MM.1S (cell line): ENCODE measurements around the gene ATF5.

Source experiments
- EZH2 ChIP-seq: fragments of 300-600 bp; sonication (generic); optimal IDR thresholded peaks from 2 replicates; pipeline ENCODE3; 2017; ENCODE audit warnings: low read depth, mild to moderate bottlenecking, antibody characterized with exemption, low read length, mixed read lengths
- TF ChIP-seq, protein P1 (sequence below): fragments of 300-600 bp; sonication (generic); IDR thresholded peaks from 2 replicates; pipeline ENCODE4 v1.5.1; 2016; ENCODE audit warnings: antibody characterized with exemption, low read length, mixed read lengths

DNA sequence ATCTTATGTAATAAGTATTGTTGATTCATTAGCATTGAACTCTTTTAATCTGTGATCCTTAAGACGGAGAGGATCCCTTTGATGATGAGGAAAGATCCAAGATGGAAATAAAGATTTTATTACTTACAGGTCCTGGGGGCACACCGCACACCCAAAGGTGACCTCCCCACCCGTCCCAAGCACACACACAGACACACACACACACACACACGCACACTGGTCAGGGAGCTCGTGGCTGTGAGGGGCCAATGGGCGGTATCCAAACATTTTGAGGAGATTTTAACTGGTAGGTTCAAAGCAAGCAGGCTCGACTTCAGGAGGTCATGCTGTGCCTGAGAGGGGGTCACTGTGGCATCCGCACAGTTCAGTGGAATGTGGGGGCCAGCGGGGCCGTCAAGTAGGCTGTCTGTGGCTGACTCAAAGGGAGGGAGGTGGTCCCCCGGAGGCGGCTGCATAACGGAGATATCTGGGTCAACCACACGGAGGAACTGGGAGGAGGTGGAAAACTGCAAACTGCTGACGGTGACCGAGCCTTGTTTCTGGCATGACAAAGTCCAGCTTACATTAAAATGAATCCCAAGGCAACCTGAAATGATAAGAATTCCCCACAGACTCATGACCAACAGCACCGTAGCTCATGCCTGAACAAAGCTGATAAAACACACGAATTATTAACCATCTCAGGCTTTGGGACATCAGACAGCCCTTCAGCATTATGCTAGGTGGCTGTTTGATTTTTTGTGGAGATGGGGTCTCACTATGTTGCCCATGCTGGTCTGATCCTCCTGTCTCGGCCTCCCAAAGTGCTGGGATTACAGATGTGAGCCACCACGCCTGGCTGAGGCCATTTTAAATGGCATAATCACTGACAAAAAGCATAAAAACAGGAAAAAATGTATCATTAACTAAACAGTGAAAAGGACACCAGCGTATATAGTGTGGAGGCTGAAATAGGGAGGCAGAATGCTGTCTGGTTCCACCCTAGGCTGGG lies 52.9 kb downstream of the ATF5 start:
- TF ChIP-seq, protein P1, sequence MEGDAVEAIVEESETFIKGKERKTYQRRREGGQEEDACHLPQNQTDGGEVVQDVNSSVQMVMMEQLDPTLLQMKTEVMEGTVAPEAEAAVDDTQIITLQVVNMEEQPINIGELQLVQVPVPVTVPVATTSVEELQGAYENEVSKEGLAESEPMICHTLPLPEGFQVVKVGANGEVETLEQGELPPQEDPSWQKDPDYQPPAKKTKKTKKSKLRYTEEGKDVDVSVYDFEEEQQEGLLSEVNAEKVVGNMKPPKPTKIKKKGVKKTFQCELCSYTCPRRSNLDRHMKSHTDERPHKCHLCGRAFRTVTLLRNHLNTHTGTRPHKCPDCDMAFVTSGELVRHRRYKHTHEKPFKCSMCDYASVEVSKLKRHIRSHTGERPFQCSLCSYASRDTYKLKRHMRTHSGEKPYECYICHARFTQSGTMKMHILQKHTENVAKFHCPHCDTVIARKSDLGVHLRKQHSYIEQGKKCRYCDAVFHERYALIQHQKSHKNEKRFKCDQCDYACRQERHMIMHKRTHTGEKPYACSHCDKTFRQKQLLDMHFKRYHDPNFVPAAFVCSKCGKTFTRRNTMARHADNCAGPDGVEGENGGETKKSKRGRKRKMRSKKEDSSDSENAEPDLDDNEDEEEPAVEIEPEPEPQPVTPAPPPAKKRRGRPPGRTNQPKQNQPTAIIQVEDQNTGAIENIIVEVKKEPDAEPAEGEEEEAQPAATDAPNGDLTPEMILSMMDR: no peak
- TF ChIP-seq EZH2: no peak
